ENCODE data around the gene TEAD4. TPM values are rescaled to one million over a fixed set of nuclear protein-coding genes. Genes with fewer than 3 reads are reported as not detected.

Gene TEAD4
- total RNA-seq, 1 donor from 2014 or later = 12.7 TPM

GRCh38 chr12:3042394-3042793 is 83.2 kb downstream of the TEAD4 start:
- no peaks in the 10 kb centered on the region for H3K36me3 Mint-ChIP-seq (ENCODE audit: low read depth)
- H3K27me3 Mint-ChIP-seq (ENCODE audit: low read depth) = peaks cover 5% of the 10 kb centered on the region
- intact Hi-C loops (cut with micrococcal nuclease) = no loop called here
- H3K4me1 Mint-ChIP-seq (ENCODE audit: low read depth) = no peaks in the 10 kb centered on the region
- H3K27ac Mint-ChIP-seq = no peak overlapping the region
- H3K4me3 Mint-ChIP-seq (ENCODE audit: low read depth) = no peak overlapping the region
- no peaks in the 10 kb centered on the region for H3K9me3 Mint-ChIP-seq
- no peak for DNase-seq (ENCODE audit: low spot score)

- no peaks in the 10 kb centered on the region for H3K9me3 Mint-ChIP-seq
- peaks cover 5% of the 10 kb centered on the region for H3K27me3 Mint-ChIP-seq (ENCODE audit: low read depth)
- H3K27ac Mint-ChIP-seq = no peak overlapping the region
- no peak for DNase-seq (ENCODE audit: low spot score)
- H3K4me3 Mint-ChIP-seq (ENCODE audit: low read depth) = no peak overlapping the region
- intact Hi-C loops (cut with micrococcal nuclease) = no loop called here
- no peaks in the 10 kb centered on the region for H3K4me1 Mint-ChIP-seq (ENCODE audit: low read depth)
- no peaks in the 10 kb centered on the region for H3K36me3 Mint-ChIP-seq (ENCODE audit: low read depth)
Observed at GRCh38 chr12:3042826-3043225, 83.6 kb downstream of the TEAD4 start.

- Mint-ChIP-seq H3K9me3 (no peaks in the 10 kb centered on the region), H3K36me3 (ENCODE audit: low read depth) (no peaks in the 10 kb centered on the region), H3K4me3 (ENCODE audit: low read depth) (no peak overlapping the region), H3K27ac (no peak overlapping the region), H3K27me3 (ENCODE audit: low read depth) (peaks cover 5% of the 10 kb centered on the region), H3K4me1 (ENCODE audit: low read depth) (no peaks in the 10 kb centered on the region)
- intact Hi-C loops (cut with micrococcal nuclease) = no loop called here
- DNase-seq (ENCODE audit: low spot score) = no peak
Observed at GRCh38 chr12:3043406-3043805, 84.2 kb downstream of the TEAD4 start.

- intact Hi-C loops (cut with micrococcal nuclease) = no loop called here
- no peaks in the 10 kb centered on the region for H3K9me3 Mint-ChIP-seq
- H3K4me3 Mint-ChIP-seq (ENCODE audit: low read depth) = no peak overlapping the region
- DNase-seq (ENCODE audit: low spot score) = no peak
- H3K36me3 Mint-ChIP-seq (ENCODE audit: low read depth) = no peaks in the 10 kb centered on the region
- no peak overlapping the region for H3K27ac Mint-ChIP-seq
- H3K27me3 Mint-ChIP-seq (ENCODE audit: low read depth) = peaks cover 5% of the 10 kb centered on the region
- H3K4me1 Mint-ChIP-seq (ENCODE audit: low read depth) = no peaks in the 10 kb centered on the region
Observed at GRCh38 chr12:3044141-3044630, 85.0 kb downstream of the TEAD4 start.

- no peaks in the 10 kb centered on the region for H3K9me3 Mint-ChIP-seq
- no peak overlapping the region for H3K27ac Mint-ChIP-seq
- H3K27me3 Mint-ChIP-seq (ENCODE audit: low read depth) = peaks cover 11% of the 10 kb centered on the region
- H3K4me1 Mint-ChIP-seq (ENCODE audit: low read depth) = no peaks in the 10 kb centered on the region
- no peak for DNase-seq (ENCODE audit: low spot score)
- intact Hi-C loops (cut with micrococcal nuclease) = no loop called here
- no peak overlapping the region for H3K4me3 Mint-ChIP-seq (ENCODE audit: low read depth)
- no peaks in the 10 kb centered on the region for H3K36me3 Mint-ChIP-seq (ENCODE audit: low read depth)
Observed at GRCh38 chr12:3045494-3045893, 86.3 kb downstream of the TEAD4 start.

- no peak overlapping the region for H3K27ac Mint-ChIP-seq
- intact Hi-C loops (cut with micrococcal nuclease) = no loop called here
- no peaks in the 10 kb centered on the region for H3K9me3 Mint-ChIP-seq
- no peak overlapping the region for H3K4me3 Mint-ChIP-seq (ENCODE audit: low read depth)
- no peaks in the 10 kb centered on the region for H3K36me3 Mint-ChIP-seq (ENCODE audit: low read depth)
- H3K4me1 Mint-ChIP-seq (ENCODE audit: low read depth) = no peaks in the 10 kb centered on the region
- DNase-seq (ENCODE audit: low spot score) = no peak
- H3K27me3 Mint-ChIP-seq (ENCODE audit: low read depth) = peaks cover 11% of the 10 kb centered on the region
Observed at GRCh38 chr12:3045989-3046388, 86.8 kb downstream of the TEAD4 start.

GRCh38 chr12:3046441-3047200 is 87.4 kb downstream of the TEAD4 start:
- intact Hi-C loops (cut with micrococcal nuclease) = no loop called here
- no peak overlapping the region for H3K27ac Mint-ChIP-seq

GRCh38 chr12:3047961-3048360 is 88.8 kb downstream of the TEAD4 start:
- peaks cover 8% of the 10 kb centered on the region for H3K27me3 Mint-ChIP-seq (ENCODE audit: low read depth)
- intact Hi-C loops (cut with micrococcal nuclease) = no loop called here
- H3K36me3 Mint-ChIP-seq (ENCODE audit: low read depth) = no peaks in the 10 kb centered on the region
- H3K4me1 Mint-ChIP-seq (ENCODE audit: low read depth) = no peaks in the 10 kb centered on the region
- H3K27ac Mint-ChIP-seq = no peak overlapping the region
- H3K4me3 Mint-ChIP-seq (ENCODE audit: low read depth) = no peak overlapping the region
- no peaks in the 10 kb centered on the region for H3K9me3 Mint-ChIP-seq
- DNase-seq (ENCODE audit: low spot score) = no peak

More at GRCh38 chr12:3046441-3047200, 87.4 kb downstream of the TEAD4 start:
- no peaks in the 10 kb centered on the region for H3K36me3 Mint-ChIP-seq (ENCODE audit: low read depth)
- H3K4me3 Mint-ChIP-seq (ENCODE audit: low read depth) = no peak overlapping the region
- H3K27me3 Mint-ChIP-seq (ENCODE audit: low read depth) = peaks cover 11% of the 10 kb centered on the region
- no peaks in the 10 kb centered on the region for H3K9me3 Mint-ChIP-seq
- no peak for DNase-seq (ENCODE audit: low spot score)
- H3K4me1 Mint-ChIP-seq (ENCODE audit: low read depth) = no peaks in the 10 kb centered on the region

GRCh38 chr12:3048540-3048939 is 89.3 kb downstream of the TEAD4 start:
- H3K4me3 Mint-ChIP-seq (ENCODE audit: low read depth) = no peak overlapping the region
- H3K27ac Mint-ChIP-seq = no peak overlapping the region
- no peaks in the 10 kb centered on the region for H3K36me3 Mint-ChIP-seq (ENCODE audit: low read depth)
- DNase-seq (ENCODE audit: low spot score) = no peak
- no peaks in the 10 kb centered on the region for H3K4me1 Mint-ChIP-seq (ENCODE audit: low read depth)
- peaks cover 8% of the 10 kb centered on the region for H3K27me3 Mint-ChIP-seq (ENCODE audit: low read depth)
- intact Hi-C loops (cut with micrococcal nuclease) = no loop called here
- H3K9me3 Mint-ChIP-seq = no peaks in the 10 kb centered on the region

- no peaks in the 10 kb centered on the region for H3K9me3 Mint-ChIP-seq
- H3K36me3 Mint-ChIP-seq (ENCODE audit: low read depth) = no peaks in the 10 kb centered on the region
- no peak for DNase-seq (ENCODE audit: low spot score)
- H3K27me3 Mint-ChIP-seq (ENCODE audit: low read depth) = peaks cover 8% of the 10 kb centered on the region
- intact Hi-C loops (cut with micrococcal nuclease) = no loop called here
- H3K4me3 Mint-ChIP-seq (ENCODE audit: low read depth) = no peak overlapping the region
- H3K4me1 Mint-ChIP-seq (ENCODE audit: low read depth) = no peaks in the 10 kb centered on the region
- no peak overlapping the region for H3K27ac Mint-ChIP-seq
Observed at GRCh38 chr12:3049176-3049575, 90.0 kb downstream of the TEAD4 start.

- Mint-ChIP-seq H3K4me3 (ENCODE audit: low read depth) (no peak overlapping the region), H3K9me3 (no peaks in the 10 kb centered on the region), H3K27ac (no peak overlapping the region), H3K4me1 (ENCODE audit: low read depth) (no peaks in the 10 kb centered on the region), H3K36me3 (ENCODE audit: low read depth) (no peaks in the 10 kb centered on the region), H3K27me3 (ENCODE audit: low read depth) (peaks cover 8% of the 10 kb centered on the region)
- DNase-seq (ENCODE audit: low spot score) = no peak
- intact Hi-C loops (cut with micrococcal nuclease) = no loop called here
Observed at GRCh38 chr12:3049611-3050249, 90.5 kb downstream of the TEAD4 start.

- H3K4me3 Mint-ChIP-seq (ENCODE audit: low read depth) = no peak overlapping the region
Observed at GRCh38 chr12:3054374-3054773, 95.2 kb downstream of the TEAD4 start.

GRCh38 chr12:3055026-3055703 is 96.0 kb downstream of the TEAD4 start:
- Mint-ChIP-seq H3K4me1 (ENCODE audit: low read depth) (no peaks in the 10 kb centered on the region), H3K27me3 (ENCODE audit: low read depth) (peaks cover 10% of the 10 kb centered on the region), H3K4me3 (ENCODE audit: low read depth) (no peak overlapping the region), H3K9me3 (no peaks in the 10 kb centered on the region), H3K27ac (no peak overlapping the region), H3K36me3 (ENCODE audit: low read depth) (no peaks in the 10 kb centered on the region)
- no peak for DNase-seq (ENCODE audit: low spot score)
- intact Hi-C loops (cut with micrococcal nuclease) = no loop called here

More at GRCh38 chr12:3054374-3054773, 95.2 kb downstream of the TEAD4 start:
- no peak for DNase-seq (ENCODE audit: low spot score)
- no peaks in the 10 kb centered on the region for H3K36me3 Mint-ChIP-seq (ENCODE audit: low read depth)
- H3K27me3 Mint-ChIP-seq (ENCODE audit: low read depth) = peaks cover 12% of the 10 kb centered on the region
- no peaks in the 10 kb centered on the region for H3K4me1 Mint-ChIP-seq (ENCODE audit: low read depth)
- no peaks in the 10 kb centered on the region for H3K9me3 Mint-ChIP-seq
- intact Hi-C loops (cut with micrococcal nuclease) = no loop called here
- no peak overlapping the region for H3K27ac Mint-ChIP-seq

All from activated T-helper 2 cell treated with anti-CD3 and anti-CD28 coated beads, Interferon-gamma antibody, Interleukin-2, Interleukin-4, amounts not matched to agents 10 μg/mL and 5 μg/mL and 100 μg/mL, durations not matched to agents 14 hours and 24 hours and 36 hours (primary cell).